Daoy (cell line): ENCODE results near the gene FIG4. TPM values are rescaled to one million over a fixed set of nuclear protein-coding genes. Genes with fewer than 3 reads are reported as not detected.

Experiments used
- DNase-seq: peaks from one replicate; pipeline ENCODE4 v3.0.0-alpha.2; 2015; ENCODE audit warnings: low read depth
- total RNA-seq: library from RNA; depleted of rRNA; stranded (reverse); fragments of >200 nt; shearing (Covaris generic); gene quantifications from 2 replicates; pipeline ENCODE4 v1.2.3, GENCODE V29; 2014

The FIG4 gene
- total RNA-seq, 1 experiment from 2014 or later = 9.5 TPM

DNA sequence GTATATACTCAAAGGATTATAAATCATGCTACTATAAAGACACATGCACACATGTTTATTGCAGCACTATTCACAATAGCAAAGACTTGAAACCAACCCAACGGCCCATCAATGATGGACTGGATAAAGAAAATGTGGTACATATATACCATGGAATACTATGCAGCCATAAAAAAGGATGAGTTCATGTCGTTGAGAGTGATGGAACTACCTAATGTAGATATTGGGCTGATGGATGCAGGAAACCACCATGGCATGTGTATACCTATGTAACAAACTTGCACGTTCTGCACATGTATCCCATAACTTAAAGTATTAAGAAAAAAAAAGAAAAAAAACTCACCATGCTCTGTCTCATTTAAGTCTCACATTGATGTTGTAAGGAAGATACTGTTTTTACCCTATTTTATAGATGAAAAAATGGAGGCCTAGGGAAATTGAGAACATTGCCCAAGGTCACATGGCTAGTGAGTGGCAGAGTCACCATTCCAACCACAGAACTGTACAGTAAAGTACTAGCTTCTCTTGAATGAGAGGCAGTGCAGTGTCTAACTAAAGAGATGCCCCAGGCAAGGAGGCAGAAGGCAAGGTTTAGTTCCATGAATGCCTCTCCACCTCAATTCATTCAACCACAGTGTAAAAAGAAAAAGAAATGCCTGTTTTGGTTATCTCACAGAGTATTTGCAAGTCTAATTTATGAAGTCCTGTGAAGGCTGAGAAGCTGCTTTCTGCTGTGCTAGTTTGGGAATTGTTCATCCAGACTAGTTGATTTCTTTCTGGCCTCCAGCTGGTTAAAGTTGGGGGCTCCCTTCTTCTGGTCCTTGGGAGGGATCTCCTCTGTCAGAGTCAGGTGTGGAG is 68.2 kb downstream of the FIG4 start:
- no peak for DNase-seq

DNA sequence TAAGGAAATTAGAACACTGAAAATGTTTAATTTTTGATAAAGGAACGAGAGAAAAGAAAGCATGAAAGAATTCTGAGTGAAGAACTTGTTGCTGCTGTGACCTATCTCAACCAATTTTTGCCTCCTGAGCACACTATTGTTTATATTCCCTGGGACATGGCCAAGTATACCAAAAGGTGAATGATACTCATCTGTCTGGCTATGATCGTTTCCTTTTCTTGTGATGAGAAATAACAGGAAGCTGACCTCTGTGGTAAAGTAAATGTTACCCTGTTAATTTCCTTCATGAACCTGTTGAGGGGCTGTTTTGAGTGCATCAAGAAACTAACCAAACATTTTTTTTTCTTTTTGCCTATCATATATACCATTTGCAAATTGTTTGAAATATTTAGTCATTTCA is 69.1 kb downstream of the FIG4 start:
- DNase-seq = peak; percentile 31

DNA sequence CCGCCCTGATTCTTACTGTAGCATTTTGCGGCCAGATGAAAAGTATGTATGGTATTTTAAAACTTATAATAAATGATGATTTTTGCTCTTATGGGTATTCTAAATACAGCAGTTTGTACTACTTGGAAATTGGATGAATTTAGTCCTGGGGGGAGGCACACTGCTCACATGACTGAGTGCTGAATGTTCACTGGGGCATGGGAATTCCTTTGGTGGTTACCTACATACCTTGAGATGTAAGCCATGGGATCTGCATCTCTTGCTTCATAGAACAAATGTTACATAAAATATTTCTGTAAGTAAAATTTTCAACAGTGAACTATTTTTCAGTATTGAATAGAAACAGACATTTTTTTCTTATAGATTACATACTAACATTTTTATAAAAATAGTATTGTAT is 71.1 kb downstream of the FIG4 start:
- DNase-seq = no peak

DNA sequence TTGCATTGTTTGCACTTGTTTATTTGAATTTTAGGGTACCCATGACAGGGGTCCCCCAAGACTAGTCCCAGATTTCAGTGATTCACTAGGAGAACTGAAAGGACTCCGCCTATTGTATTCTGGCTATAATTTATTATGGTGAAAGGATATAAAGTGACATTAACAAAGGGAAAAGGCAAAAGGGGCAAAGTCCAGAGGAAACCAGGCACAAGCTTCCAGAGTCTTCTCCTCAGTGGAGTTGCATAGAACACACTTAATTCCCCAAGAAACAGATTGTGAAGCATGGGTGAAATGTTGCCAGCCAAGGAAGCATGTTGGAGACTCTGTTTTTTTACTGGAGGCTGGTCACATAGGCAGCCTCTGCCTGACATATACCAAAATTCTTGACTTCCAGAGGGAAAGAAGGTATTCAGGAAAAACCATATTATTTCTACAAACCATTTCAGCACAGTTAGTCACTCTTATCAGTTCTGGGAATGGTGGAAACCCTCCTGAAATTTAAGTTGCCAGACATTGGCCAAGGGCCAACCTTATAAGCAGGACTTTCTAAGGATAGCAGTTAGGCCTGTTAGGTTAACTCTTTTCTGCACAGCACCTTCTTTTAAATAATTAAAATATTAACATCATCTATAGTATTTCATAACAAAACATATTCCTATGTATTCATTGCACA is 71.8 kb downstream of the FIG4 start:
- no peak for DNase-seq

DNA sequence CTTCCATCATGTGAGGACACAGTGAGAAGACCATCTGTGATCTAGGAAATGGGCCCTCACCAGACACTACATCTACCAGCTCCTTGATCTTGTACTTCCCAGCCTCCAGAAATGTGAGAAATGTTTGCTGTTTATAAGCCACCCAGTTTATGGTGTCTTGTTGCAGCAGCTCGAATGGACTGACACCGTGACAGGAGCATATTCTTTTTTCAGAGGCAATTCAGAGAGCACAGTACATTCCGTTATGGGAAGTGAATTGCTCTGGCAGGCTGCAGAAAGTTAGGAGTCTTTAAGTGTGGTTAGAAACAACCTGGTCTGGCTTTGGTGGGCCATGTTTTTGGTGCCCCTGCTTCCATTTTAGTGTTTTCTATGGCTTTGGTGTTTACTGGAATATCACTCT is 75.1 kb downstream of the FIG4 start:
- no peak for DNase-seq

DNA sequence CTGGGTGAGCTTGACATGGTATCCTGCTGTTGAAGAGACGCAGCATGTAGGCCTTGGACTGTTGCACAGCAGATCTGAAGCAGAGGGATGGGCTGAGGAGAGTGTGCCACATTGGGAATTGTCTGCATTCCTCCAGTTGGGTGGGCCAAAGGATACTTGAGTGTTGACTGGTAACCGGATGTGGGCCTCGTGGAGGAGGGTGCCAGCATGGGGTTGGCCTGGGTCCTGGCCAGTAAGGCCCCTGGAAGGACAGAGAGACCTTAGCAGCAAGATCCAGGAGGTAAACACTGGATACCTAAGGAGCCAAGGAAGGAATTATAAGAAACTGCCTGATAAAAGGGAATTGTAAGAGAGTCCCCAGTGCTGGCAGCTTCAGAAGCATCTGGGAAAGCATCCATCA is 76.9 kb downstream of the FIG4 start:
- peak; percentile 60 for DNase-seq

DNA sequence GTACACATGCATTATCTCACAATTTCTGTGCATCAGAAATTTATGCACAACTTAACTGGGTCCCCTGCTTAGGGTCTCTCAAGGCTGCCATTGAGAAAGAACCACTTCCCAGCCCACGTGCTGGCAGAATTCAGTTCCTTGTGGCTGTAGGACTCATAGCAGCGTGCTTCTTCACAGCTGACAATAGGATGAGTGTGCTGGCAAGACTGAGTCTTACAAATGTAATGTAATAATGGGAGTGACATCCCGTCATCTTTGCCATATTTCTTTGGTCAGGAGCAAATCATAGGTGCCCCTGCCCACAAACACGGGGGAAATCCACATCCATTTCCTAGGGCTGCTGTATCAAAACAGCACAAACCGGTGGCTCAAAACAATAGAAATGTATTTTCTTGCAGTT is 77.4 kb downstream of the FIG4 start:
- peak; percentile 59 for DNase-seq

DNA sequence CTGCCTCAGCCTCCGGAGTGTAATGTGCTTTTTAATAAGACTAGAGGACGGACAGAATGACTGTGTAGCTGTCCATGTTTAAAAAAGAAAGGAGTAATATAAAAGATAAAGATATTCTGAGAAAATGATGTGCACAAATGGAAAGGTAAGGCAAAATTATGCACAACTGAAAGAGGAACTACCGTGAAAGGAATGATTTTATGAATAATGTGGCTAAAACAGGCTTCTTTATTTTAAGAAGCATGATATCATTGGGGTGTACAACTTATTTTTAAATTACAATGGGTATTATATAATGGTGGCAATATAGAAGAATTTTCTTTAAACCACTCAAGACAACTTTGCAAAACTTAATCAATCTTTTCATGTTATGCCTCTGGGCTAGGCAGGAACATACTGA is 78.1 kb downstream of the FIG4 start:
- no peak for DNase-seq

DNA sequence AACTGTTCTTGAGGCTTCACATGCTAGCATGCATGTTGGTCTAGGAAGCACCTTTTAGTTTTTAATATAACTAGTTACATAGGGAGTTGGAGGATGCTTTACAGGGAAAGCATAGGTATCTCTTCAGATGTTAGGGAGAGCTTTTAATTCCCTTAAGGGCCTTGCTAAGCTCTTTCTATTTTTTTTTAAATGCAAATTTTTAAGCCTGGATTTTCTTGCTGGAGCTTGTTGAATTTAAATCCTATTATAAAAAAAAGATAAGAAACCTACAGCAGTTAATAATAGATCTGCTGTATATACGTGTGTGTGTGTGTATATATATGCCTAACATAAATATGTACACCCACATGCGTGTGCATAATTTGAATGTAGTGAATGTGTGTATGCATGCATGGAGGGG is 79.0 kb downstream of the FIG4 start:
- DNase-seq = no peak

DNA sequence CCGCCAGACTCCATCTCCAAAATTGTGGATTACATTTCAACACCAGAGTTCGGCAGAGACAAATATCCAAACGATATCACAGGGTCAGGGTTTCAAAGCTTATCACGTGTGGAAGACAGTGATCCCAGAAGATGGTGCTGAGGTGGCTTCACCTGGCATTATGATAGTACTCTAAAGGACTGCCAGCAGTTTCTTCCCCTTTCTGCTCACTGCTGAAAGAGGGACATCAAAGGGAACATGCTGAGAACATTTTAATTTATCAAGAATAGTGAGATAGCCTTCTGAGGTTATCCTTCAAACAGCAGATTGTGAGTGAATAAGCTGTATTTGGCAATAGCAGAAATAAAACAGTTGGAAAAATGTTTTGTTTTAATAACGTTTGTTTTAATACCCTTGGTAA is 79.7 kb downstream of the FIG4 start:
- no peak for DNase-seq

DNA sequence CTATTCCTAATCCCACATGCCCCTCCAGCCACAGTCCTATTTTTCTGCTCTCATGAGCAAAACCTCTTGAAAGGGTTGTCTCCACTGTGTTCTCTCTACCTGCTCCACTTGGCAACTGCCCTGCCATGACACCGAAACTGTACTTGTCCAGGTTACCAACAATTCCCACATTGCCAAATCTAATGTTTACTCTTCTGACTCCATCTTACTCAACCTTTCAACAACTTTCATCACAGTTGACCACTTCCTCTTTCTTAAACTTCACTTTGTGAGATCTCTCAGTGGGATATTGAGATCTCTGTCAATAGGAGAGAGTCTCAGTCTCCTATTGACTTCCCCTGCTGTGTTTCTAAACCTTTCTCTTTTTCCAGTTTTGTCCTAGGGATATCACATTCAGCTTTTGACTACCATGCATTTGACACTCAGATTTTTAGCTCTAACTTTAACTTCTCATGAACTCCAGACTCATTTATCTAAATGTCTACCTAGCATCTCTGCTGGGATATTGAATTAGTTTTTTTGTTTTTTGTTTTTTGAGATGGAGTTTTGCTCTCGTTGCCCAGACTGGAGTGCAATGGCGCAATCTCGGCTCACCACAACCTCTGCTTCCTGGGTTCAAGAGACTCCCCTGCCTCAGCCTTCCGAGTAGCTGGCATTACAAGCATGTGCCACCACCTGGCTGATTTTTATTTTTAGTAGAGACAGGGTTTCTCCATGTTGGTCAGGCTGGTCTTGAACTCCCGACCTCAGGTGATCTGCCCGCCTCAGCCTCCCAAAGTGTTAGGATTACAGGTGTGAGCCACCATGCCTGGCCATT is 81.1 kb downstream of the FIG4 start:
- peak; percentile 9 for DNase-seq

DNA sequence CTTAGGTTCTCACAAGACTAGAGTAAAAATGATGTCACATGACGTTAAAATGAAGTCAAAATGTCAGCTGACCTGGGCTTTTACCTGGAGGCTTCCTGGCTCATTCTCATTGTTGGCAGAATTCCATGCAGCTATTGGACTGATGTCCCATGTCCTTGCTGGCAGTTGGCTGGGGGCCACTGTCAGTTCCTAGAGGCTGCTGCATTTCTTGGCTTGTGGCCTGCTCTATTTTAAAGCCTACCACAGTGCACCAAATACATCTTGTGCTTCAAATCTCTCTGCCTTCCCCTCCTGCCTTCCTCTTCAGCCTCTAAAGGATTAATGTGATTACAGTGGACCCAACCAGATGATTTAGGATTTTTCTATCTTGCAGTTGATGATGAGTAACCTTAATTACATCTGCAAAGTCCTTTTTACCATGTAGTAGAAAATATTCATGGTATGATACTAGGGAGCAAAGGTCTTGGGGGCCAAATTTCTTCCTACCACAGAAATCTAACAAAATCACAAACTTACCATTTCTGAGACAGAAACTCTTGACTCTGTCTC is 81.9 kb downstream of the FIG4 start:
- DNase-seq = no peak

DNA sequence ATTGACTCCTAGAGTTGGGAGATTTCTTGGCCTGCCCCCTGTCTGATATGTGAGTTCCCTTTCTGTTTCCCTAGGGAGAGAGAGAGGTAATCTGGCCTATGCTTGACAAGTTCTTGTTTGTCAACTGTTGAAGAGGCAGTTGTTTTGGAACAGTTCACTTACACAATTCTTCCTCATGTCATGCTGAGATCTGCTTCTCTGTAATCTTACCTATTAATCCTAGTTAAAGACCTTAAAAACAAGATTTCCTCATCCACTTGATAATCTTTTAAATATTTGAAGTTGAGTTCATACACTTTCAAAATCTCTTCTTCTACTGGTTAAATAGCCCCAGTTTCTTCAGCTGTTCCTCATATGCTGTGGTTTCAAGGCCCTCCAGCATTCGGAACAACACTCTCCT is 89.9 kb downstream of the FIG4 start:
- no peak for DNase-seq

DNA sequence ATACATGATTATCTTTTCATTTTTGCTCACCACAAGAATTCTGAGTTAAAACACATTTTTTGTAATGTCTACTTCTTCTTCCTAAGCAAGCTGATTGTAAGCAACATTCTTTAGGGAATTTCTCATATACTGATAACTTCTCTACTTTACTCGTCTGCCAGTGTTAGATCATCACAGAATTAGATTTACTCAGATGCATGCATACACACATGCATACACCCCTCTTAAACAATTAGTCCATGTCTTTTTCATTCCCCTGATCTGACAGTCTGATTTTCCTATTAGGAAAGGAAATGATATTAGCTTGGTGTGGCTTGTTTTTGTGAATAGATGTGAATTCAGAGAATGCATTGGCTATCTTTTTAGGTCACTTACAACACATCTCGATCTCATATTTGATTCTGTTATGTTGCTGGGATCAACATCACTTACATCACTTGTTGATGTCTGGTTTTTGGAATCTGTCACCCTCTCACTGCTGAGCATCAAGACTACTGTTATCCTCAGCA is 91.4 kb downstream of the FIG4 start:
- DNase-seq = no peak

DNA sequence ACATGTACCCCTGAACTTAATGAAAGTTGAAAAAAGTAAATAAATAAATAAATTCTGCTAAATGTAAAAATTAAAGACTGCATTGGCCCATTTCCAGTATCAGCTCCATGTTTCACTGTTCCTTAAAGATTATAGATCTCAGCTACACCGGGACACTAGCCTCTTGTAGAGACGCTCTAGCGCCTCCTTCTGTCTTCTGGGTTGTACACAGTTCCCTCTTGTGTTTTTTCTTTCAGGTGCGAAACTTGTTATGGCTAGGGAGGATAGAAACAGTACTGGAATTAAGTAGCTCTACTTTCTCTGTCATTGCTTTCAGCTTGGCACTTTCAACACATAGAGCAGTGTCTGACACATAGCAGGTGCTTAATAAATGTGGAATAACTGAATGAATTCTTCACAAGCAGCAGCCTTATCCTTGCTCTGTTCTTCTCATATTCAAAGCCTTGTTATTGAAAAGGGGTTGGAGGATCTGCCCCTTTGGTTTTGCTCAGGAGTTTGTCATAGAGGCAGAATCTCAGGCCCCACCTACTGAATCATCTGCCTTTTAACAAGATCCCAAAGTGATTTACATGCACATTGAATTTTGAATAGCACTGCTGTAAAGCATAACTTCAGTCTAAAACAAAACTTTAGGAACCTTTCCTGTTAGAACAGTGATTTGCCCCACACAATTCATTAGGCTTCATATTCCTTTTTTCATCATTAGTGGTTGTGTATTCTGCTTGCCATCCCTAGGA is 92.3 kb downstream of the FIG4 start:
- DNase-seq = no peak

DNA sequence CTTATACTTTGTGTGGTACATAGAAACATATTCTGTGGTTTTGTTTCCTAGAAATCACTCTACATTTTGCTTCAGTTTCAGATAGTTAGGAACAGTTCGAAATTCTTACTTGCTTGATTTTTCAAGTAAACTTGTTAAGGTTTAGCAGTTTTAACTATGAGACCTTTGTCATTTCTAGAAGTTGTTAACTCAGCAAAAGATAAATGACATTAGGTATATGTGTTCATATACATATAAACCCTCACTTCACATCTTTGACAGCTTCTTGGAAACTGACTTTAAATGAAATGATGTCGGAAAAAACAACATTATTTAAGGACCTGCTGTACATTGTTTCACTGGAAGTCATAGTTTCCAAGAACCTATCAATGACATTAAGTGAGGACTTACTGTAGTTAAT is 96.2 kb downstream of the FIG4 start:
- DNase-seq = no peak

DNA sequence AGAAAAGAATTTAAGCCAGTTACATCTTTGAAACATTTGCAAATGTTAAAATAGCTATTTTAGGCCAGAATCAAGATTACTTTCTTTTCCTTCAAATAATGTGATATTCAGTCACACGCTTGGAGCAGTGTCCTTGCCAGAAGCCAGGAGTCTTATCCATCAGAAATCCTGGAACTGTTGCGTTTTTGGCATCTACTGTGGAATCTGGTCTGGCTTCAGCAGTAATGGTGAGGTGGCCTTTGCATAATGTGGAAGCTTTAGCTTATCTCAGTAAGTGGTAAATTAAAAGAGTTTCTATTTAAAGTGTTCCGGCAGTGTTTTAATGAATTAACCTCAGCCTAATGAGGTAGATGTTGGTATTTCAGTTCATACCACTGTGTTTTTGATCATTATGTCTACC is 97.6 kb downstream of the FIG4 start:
- no peak for DNase-seq

DNA sequence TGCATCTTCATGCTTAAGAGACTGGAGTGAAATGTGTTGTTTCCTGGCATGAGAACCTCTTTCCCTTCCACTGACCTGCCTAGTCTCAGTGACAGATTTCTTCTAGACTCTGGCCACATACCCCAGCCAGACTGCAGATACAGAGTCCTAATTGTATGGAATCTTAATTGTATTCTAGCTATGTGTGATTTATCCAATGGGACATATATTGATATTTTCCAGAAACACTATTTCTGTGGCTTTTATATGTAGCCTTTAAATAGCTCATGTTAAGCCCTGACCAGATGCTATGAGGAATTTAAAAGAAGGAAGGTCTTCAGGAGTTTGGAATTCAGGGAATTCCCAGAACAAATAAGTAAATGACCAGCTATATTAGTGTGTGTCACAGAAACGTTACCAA is 99.0 kb downstream of the FIG4 start:
- DNase-seq = peak; percentile 7

DNA sequence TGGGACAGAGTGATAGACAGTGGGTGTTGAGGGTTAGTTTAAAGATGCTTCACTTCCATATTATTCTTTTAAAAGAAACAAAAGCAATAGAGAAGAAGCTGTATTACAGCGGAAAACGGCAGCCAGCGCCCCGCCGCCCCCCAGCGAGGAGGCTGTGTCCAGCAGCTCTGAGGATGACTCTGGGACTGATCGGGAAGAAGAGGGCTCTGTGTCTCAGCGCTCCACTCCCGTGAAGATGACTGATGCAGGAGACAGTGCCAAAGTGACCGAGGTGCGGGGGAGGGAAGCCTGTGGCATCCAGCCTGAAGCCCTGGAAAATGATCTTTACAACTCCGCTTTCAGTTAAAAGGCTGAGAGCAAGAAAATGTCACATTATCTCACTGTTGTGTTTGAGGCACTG is 100.2 kb downstream of the FIG4 start:
- peak; percentile 26 for DNase-seq

DNA sequence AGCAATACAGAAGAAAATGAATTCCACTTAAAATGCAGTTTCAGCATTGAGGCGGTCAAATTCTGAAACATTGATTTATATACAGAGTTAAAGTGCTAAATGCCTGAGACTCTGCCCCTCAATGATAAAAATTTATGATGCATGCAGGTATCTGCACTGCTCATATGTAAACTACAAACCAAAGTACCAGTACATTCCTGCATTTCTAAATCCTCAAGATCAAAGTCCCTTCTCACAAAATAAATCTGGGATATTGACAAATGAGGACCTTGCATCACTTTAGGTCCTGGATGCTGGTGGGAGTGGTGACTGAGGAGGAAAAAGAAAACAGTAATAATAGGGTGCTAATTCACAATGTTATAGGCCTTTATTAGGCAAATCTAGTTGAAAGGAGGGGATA is 101.9 kb downstream of the FIG4 start:
- DNase-seq = no peak

DNA sequence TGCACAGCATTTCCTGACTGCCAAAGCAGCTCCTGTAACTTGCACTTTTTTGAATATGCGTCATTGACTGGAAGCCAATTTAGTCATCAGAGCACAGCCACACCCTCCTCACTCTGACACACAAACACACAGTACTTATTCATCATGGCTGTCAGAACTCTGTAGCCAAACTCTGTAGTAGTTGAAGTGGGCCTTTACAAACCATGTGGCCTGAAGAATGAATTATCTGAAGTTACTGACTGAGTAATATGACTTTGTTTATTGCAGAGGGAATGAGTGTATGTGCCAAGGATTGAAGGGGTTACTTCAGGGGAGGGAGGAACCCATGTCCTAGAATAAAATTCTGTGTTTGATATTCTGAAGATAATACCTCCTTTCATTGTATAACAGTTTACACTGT is 102.7 kb downstream of the FIG4 start:
- peak; percentile 90 for DNase-seq
